ENCODE measurements around the gene NAALADL2. TPM values are rescaled to one million over a fixed set of nuclear protein-coding genes. Genes with fewer than 3 reads are reported as not detected.

The NAALADL2 gene
- total and polyA plus RNA-seq, 9 of the 15 experiments (the other 6 are each of a cell fraction or from before 2014, with no cell fraction given): 0.29 to 1.1 (median 0.79) TPM; not detected in 1

GRCh38 chr3:175118382-175118941, 259.3 kb downstream of the NAALADL2 start:
- ATAC-seq (no peak), FAIRE-seq (no peak), DNase-seq (ENCODE audit: extremely low read depth in 1 of 4, low spot score in 3 of 4) (no peak)
- Histone ChIP-seq H3K4me2 (ENCODE audit: insufficient read depth, low read length) (no peak overlapping the region), H3K36me3 (ENCODE audit: control insufficient read depth, insufficient read depth, low read length) (no peaks in the 10 kb centered on the region), H4K20me1 (replicated peaks; ENCODE audit: control insufficient read depth, insufficient read depth, low read length) (no peaks in the 10 kb centered on the region), H3K79me2 (ENCODE audit: control insufficient read depth, insufficient read depth, low read length) (no peaks in the 10 kb centered on the region), H2AFZ (ENCODE audit: low read depth, low read length) (no peak overlapping the region), H3K27ac (ENCODE audit: extremely low read depth, low read depth, low read length) (no peak overlapping the region), H3K27me3 (ENCODE audit: control insufficient read depth in 2 of 2, insufficient read depth in 2 of 2, low read length in 2 of 2) (no peaks in the 10 kb centered on the region), H3K9ac (ENCODE audit: insufficient read depth in 1 of 2, low read depth in 2 of 2, low read length in 2 of 2) (no peak overlapping the region), H3K4me3 (no peak overlapping the region), H3K9me3 (replicated peaks; ENCODE audit: control insufficient read depth, insufficient read depth, low read depth, low read length) (no peaks in the 10 kb centered on the region), H3K4me1 (replicated peaks in 1 of 2; ENCODE audit: control insufficient read depth in 2 of 2, insufficient read depth in 2 of 2, low read length in 2 of 2) (no peaks in the 10 kb centered on the region), H3K9me1 (ENCODE audit: control insufficient read depth, insufficient read depth, low read length) (no peaks in the 10 kb centered on the region)
- ChIA-PET POLR2A (no interaction called here), CTCF (ENCODE audit: low intra/inter-chr PET ratio) (no interaction called here)
- intact Hi-C loops (cut with micrococcal nuclease) (no loop called here), in situ Hi-C loops (cut with MboI) (no loop called here)
- WGBS (ENCODE audit: insufficient coverage, low coverage, missing lambda C conversion rate): 0% methylated on average over 1 of the region's 1 CpG
- BruUV-seq (replicated peaks): no TSS peak
- no peak for TF ChIP-seq ATF3 (IDR thresholded peaks at IDR 0.05)
- TF ChIP-seq ATF3 (CRISPR knock-in tag; conservative IDR thresholded peaks at IDR 0.05): no peak
- TF ChIP-seq MTA1 (IDR thresholded peaks at IDR 0.05; ENCODE audit: borderline replicate concordance): no peak
- no peak for TF ChIP-seq ZFP30 (CRISPR knock-in tag; IDR thresholded peaks at IDR 0.05; ENCODE audit: borderline replicate concordance)
- no peak for TF ChIP-seq TBL1XR1 (IDR thresholded peaks at IDR 0.05; ENCODE audit: low read length in 2 of 2)
- TF ChIP-seq SMARCA5 (IDR thresholded peaks at IDR 0.05): no peak
- TF ChIP-seq ETS1 (conservative IDR thresholded peaks at IDR 0.05; ENCODE audit: control insufficient read depth, low read depth, low read length): no peak
- no peak for TF ChIP-seq RFX5 (IDR thresholded peaks at IDR 0.05; ENCODE audit: low read depth, low read length)
- no peak for TF ChIP-seq MAFG (tag; conservative IDR thresholded peaks at IDR 0.05)
- TF ChIP-seq ZNF766 (CRISPR knock-in tag; conservative IDR thresholded peaks at IDR 0.05): no peak
- TF ChIP-seq RBFOX2 (IDR thresholded peaks at IDR 0.05; ENCODE audit: low read depth, low read length): no peak
- TF ChIP-seq PATZ1 (CRISPR knock-in tag; IDR thresholded peaks at IDR 0.05; ENCODE audit: borderline replicate concordance): no peak
- no peak for TF ChIP-seq ZNF197 (CRISPR knock-in tag; IDR thresholded peaks at IDR 0.05; ENCODE audit: low read depth)
- no peak for TF ChIP-seq SIN3A (IDR thresholded peaks at IDR 0.05; ENCODE audit: borderline replicate concordance in 2 of 2, control insufficient read depth in 1 of 2, low read depth in 2 of 2, low read length in 2 of 2)
- no peak for TF ChIP-seq MYNN (IDR thresholded peaks at IDR 0.05)
- TF ChIP-seq MYNN (CRISPR knock-in tag; IDR thresholded peaks at IDR 0.05): no peak
- no peak for TF ChIP-seq MAFF (IDR thresholded peaks at IDR 0.05; ENCODE audit: low read length)
- no peak for TF ChIP-seq RUNX1 (IDR thresholded peaks at IDR 0.05; ENCODE audit: low read depth)
- no peak for TF ChIP-seq ZBTB26 (CRISPR knock-in tag; IDR thresholded peaks at IDR 0.05)
